AML-193 (cell line): ENCODE results near the gene ZMYND11.

Source experiments
- DNase-seq, 2 experiments: peaks; one replicate each; lab custom pipeline; 2025; lab: John Stamatoyannopoulos, UW

Gene ZMYND11

DNA sequence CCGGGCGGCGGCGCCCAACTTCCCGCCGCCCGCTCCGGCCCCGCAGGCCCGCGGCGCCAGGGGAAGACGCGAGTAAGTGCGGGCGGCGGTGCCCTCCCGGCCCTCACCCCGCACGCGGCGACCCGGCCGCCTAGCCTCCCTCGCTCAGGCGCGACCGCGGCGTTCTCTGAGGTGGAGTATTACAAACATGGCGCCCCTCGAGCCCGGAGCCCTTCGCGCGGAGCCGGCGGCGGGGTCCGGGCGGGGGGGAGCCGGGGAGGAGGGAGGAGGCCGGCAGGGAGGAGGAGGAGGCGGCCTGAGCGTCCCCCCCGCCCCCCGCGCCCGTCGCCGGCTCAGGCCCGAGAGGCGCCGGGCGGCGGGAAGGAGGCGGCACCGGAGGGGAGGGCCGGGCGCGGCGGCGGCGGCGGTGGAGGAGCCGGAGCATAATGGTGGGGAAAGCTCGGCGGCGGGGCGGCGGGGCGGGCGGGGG is at the start of gene ZMYND11:
TSS of gene ZMYND11 (plus strand) at position 324 of the 469 bp plus-strand sequence. CDS start 44,558 bp downstream, outside the sequence.
- no peak for DNase-seq

GRCh38 chr10:86031-86430 is 49.2 kb upstream of the ZMYND11 start:
- DNase-seq, result no peak

DNA sequence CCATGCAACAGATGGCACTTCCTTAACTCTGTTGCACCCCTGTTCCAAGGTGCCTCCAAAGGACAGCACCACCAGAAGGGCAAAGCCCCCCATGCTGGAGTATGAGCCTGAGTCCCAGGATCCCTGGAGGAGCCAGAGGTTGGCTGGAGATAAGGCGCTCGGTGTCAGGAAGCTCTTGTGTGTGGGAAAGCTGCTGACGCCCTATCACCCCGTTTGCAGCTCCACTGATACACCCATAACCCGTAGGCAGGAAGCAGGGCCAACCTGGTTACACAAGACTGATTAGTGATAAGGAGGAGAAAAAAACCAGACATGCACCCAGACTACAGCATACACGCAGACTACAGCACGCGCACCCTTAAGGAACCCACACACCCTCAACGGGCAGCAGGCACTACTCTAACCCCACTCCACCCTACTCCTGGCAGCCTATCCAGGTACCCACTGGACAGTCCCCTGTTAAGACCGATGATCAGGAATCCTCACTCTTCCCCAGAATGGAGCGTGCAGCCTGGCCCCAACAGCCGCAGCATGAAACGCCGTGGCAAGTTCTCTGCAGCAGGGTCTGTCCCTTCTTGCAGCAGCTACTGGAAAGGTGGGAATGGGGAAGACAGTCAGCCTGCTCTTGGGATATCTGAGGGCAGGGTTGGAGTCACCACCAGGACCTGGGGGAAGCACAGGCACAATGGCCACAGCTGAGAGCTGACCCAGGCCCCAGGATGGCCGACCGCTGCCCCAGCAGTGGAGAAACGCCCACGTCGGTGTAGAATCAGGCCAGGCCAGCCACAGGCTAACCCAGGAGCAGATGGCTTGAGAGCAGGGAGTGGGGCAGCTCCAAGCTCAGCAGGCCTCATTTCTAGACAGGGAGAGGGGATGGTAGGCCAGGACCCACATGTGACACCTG is 47.8 kb upstream of the ZMYND11 start:
- no peak for DNase-seq

DNA sequence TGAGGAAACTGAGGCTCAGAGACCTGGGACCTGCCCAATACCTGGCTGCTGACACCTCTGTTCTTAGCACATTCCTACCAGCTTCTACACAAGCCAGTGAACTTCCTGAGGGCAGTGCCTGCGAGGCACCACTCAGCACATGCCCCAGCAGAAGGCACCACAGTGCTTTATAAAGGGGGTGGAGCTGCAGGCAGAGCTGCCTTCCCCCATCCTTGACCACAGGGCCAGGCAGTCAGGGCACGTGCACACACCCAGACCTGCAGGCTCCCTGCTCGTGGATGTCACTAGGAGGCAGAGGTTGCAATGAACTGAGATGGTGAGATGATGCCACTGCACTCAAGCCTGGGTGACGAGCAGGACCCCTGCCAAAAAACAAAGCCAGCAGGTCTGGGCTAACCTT is 47.0 kb upstream of the ZMYND11 start:
- no peak for DNase-seq

- DNase-seq, result no peak
Observed at GRCh38 chr10:89248-89647, 46.0 kb upstream of the ZMYND11 start.

DNA sequence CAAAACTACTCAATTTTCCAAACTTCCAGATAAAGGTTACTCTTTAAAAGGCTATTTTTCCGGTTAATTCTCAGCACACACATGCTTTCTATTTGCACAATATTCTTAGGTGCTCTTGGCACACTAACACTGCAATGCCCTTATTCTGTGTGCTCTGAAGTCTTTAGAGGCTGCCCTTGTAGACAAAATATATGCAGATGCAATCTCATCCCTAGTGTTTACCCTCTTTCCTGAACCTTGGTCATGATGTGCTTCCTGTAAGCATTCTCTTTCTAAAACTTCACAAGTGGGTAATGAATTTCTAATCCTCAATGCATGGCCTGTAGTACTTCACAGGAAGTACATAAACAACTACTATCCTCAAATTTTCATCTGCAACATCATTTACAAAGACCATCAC is 45.1 kb upstream of the ZMYND11 start:
- DNase-seq, result no peak

DNA sequence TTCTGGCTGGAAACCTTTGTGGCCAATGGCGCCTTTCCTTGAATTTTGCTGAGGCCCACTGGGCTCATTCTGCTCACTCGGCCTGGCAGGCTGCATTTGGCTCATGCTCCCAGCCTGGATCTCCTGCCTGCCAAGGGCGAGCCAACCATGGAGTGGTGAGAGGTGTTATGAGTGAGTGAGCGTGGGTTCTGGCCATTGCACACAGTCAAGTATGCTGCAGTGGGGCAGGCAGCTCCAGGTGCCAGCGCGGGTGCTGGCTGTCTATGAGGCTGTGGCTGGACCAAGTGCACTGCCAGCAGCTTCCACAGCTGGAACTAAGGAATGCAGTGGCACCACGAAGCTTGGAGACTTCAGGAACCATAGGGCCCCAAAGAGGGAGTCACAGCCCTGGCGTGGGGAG is 43.9 kb upstream of the ZMYND11 start:
- no peak for DNase-seq

DNA sequence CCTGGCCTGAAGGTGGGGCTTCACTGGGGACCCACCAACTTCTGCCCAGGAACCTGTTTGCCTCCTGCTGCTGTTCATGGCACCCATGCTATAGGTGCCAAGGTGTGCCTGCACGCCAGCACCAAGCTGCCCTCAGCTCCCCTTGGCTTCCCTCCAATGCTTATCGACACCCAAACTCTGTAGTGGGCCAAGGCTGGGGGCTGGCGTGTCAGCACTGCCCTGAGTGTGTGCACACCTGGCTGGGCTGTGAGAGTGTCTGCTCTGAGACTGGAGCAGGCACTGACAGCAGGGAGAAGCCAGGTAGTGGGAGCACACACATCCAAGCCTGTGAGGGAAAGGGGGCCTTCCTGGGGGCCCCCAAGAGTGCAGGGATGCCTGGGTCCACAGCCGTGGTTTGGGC is 43.1 kb upstream of the ZMYND11 start:
- DNase-seq, result no peak

- DNase-seq, result no peak
Observed at GRCh38 chr10:92846-93245, 42.4 kb upstream of the ZMYND11 start.

GRCh38 chr10:94613-95012 is 40.6 kb upstream of the ZMYND11 start:
- DNase-seq, result no peak

GRCh38 chr10:95356-96115 is 39.7 kb upstream of the ZMYND11 start:
- no peak for DNase-seq

GRCh38 chr10:96466-96865 is 38.8 kb upstream of the ZMYND11 start:
- no peak for DNase-seq

- no peak for DNase-seq
Observed at GRCh38 chr10:104416-104815, 30.8 kb upstream of the ZMYND11 start.

GRCh38 chr10:104862-105565 is 30.2 kb upstream of the ZMYND11 start:
- no peak for DNase-seq

GRCh38 chr10:105806-106205 is 29.4 kb upstream of the ZMYND11 start:
- DNase-seq, result no peak

DNA sequence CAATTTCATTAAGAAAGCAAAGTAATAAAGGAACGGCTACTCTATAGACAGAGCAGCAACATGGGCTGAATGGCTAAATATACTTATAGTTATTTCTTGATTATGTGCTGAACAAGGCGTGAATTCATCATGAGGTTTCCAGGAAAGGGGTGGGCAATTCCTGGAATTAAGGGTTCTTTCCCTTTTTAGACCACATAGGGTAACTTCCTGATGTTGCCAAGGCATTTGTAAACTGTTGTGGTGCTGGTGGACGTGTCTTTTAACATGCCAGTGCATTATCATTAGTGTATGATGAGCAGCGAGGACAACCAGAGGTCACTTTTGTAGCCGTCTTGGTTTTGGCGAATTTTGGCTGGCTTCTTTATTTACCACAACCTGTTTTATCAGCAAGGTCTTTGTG is 28.5 kb upstream of the ZMYND11 start:
- no peak for DNase-seq

- DNase-seq, result no peak
Observed at GRCh38 chr10:112246-112645, 23.0 kb upstream of the ZMYND11 start.

DNA sequence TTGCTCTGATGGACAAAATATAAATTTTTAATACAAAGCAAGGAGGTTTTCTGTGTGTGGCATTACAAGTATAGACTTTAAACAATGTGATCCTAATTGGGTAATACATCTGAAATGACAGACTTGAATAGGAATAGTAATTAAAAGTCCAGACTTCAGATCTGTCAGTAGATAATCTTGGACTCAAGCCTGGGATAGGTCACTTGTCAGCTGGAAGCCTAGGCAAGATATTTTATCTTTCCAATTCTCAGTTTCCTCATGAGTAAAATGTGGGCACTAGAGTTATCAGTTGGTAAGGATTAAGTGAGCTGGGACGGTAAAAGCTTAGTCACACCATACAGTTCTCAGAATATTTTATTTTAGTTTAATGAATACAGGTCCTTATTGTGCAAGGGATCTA is 10.4 kb upstream of the ZMYND11 start:
- no peak for DNase-seq

GRCh38 chr10:127612-128432 is 7.4 kb upstream of the ZMYND11 start:
- DNase-seq, result peak; percentile 80 to 84

DNA sequence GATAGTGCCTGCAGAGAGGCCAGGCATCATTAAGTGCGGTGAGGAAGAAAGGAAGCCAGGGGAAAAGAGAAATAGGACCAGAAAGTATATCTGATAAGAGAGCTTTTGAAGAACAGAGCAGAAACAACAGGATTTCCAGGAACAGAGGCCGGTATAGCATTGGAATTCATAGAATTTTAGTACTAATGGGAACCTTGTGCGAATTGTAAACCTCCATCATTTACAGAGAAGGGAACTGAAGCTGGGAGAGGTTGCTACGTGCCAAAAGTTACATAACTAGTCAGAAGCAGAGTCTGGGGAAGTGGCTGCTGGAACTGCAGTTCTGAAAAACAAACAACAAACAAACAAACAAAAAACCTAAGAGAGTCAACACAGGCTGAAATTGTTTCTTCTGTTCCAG is 5.4 kb upstream of the ZMYND11 start:
- no peak for DNase-seq
